HEK293T (cell line): ENCODE data around the gene ZCWPW2.

ENCODE experiments used
- CTCF ChIA-PET: fragments of 350-600 bp; formaldehyde crosslinking; extraction: SDS; loops from one replicate; lab custom pipeline; 2021; ENCODE audit warnings: antibody characterized with exemption, inconsistent platforms; lab: Yijun Ruan, JAX
- POLR2A ChIA-PET: fragments of 350-600 bp; formaldehyde crosslinking; extraction: SDS; loops from one replicate; lab custom pipeline; 2020; ENCODE audit warnings: antibody characterized with exemption, inconsistent platforms; lab: Yijun Ruan, JAX
- DNase-seq: peaks from one replicate; pipeline ENCODE4 v3.0.0; 2012; ENCODE audit warnings: mixed read lengths; ENCODE audit errors: extremely low spot score
- ARNT ChIP-seq: fragments of 450-650 bp; IDR thresholded peaks from 2 replicates; pipeline ENCODE4 v1.6.1; 2017; ENCODE audit warnings: mild to moderate bottlenecking
- BHLHE40 ChIP-seq: fragments of 450-650 bp; IDR thresholded peaks from 2 replicates; pipeline ENCODE4 v1.6.1; 2016; ENCODE audit warnings: mild to moderate bottlenecking, moderate library complexity, borderline replicate concordance
- CTBP1 ChIP-seq: fragments of 450-650 bp; IDR thresholded peaks from 2 replicates; pipeline ENCODE4 v1.6.1; 2016; ENCODE audit warnings: borderline replicate concordance
- ELF4 ChIP-seq: fragments of 450-650 bp; IDR thresholded peaks from 2 replicates; pipeline ENCODE4 v1.6.1; 2017; ENCODE audit warnings: antibody characterized with exemption
- FOXA1 ChIP-seq: fragments of 450-650 bp; IDR thresholded peaks from 2 replicates; pipeline ENCODE4 v1.6.1; 2016; ENCODE audit warnings: mild to moderate bottlenecking
- FOXK2 ChIP-seq: fragments of 450-650 bp; IDR thresholded peaks from 2 replicates; pipeline ENCODE4 v1.6.1; 2016; ENCODE audit warnings: mild to moderate bottlenecking
- FOXM1 ChIP-seq: fragments of 450-650 bp; IDR thresholded peaks from 2 replicates; pipeline ENCODE4 v1.6.1; 2017; ENCODE audit warnings: mild to moderate bottlenecking, borderline replicate concordance
- HDGF ChIP-seq: fragments of 450-650 bp; IDR thresholded peaks from 2 replicates; pipeline ENCODE4 v1.6.1; 2017; ENCODE audit warnings: antibody characterized with exemption, borderline replicate concordance
- L3MBTL2 ChIP-seq: fragments of 450-650 bp; conservative IDR thresholded peaks from 2 replicates; pipeline ENCODE4 v1.6.1; 2016; ENCODE audit warnings: mild to moderate bottlenecking
- LEF1 ChIP-seq: fragments of 450-650 bp; IDR thresholded peaks from 2 replicates; pipeline ENCODE4 v1.6.1; 2017; ENCODE audit warnings: mild to moderate bottlenecking, borderline replicate concordance
- NFRKB ChIP-seq: fragments of 450-650 bp; IDR thresholded peaks from 2 replicates; pipeline ENCODE4 v1.6.1; 2016; ENCODE audit warnings: mild to moderate bottlenecking, moderate library complexity
- SP1 ChIP-seq: fragments of 450-650 bp; IDR thresholded peaks from 2 replicates; pipeline ENCODE4 v1.6.1; 2017
- SUZ12 ChIP-seq: fragments of 450-650 bp; IDR thresholded peaks from 2 replicates; pipeline ENCODE4 v1.6.1; 2016; ENCODE audit warnings: mild to moderate bottlenecking
- TARDBP ChIP-seq: fragments of 450-650 bp; IDR thresholded peaks from 2 replicates; pipeline ENCODE4 v1.6.1; 2016
- ZNF384 ChIP-seq: fragments of 450-650 bp; IDR thresholded peaks from 2 replicates; pipeline ENCODE4 v1.6.1; 2016
- TF ChIP-seq, protein P1 (sequence below): fragments of 450-650 bp; IDR thresholded peaks from 2 replicates; pipeline ENCODE4 v1.6.1; 2016

The ZCWPW2 gene

GRCh38 chr3:28406241-28406640, 57.7 kb downstream of the ZCWPW2 start:
- CTCF ChIA-PET, result no interaction called here
- POLR2A ChIA-PET, result no interaction called here
- TF ChIP-seq, protein P1, sequence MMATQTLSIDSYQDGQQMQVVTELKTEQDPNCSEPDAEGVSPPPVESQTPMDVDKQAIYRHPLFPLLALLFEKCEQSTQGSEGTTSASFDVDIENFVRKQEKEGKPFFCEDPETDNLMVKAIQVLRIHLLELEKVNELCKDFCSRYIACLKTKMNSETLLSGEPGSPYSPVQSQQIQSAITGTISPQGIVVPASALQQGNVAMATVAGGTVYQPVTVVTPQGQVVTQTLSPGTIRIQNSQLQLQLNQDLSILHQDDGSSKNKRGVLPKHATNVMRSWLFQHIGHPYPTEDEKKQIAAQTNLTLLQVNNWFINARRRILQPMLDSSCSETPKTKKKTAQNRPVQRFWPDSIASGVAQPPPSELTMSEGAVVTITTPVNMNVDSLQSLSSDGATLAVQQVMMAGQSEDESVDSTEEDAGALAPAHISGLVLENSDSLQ, result no peak
- TF ChIP-seq HDGF, result no peak
- TF ChIP-seq L3MBTL2, result no peak
- TF ChIP-seq NFRKB, result no peak
- no peak for TF ChIP-seq ZNF384
- no peak for TF ChIP-seq ELF4
- TF ChIP-seq ARNT, result no peak
- TF ChIP-seq FOXK2, result no peak
- no peak for TF ChIP-seq FOXA1
- TF ChIP-seq LEF1, result no peak
- no peak for TF ChIP-seq BHLHE40
- no peak for TF ChIP-seq SUZ12
- TF ChIP-seq SP1, result no peak
- no peak for TF ChIP-seq FOXM1
- TF ChIP-seq CTBP1, result no peak
- TF ChIP-seq TARDBP, result no peak
- DNase-seq, result no peak

DNA sequence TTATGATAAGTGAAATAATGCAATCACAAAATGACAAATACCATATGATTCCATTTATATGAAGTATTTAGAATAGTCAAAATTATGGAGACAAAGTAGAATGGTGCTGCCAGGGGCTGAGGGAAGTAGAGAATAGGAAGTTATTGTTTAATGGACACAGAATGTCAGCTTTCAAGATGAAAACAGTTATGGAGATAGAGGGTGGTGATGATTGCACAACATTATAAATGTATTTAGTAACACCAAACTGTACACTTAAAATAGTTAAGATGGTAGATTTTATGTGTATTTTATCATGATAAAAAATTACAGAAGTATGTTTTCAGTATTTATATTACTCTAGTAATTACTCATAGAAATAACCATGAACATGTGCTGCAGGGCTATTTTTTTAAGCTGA, 100.9 kb downstream of the ZCWPW2 start:
- ChIA-PET POLR2A (no interaction called here), CTCF (interaction anchor here (0.5 kb wide), 1 partner anchor 676 kb away, joined by 5 read pairs; no protein-coding TSS in a partner anchor)
- TF ChIP-seq NFRKB (no peak), L3MBTL2 (no peak), ZNF384 (no peak), ELF4 (no peak), SUZ12 (no peak), FOXM1 (no peak), ARNT (no peak), CTBP1 (no peak), FOXK2 (no peak), BHLHE40 (no peak), FOXA1 (no peak)
- TF ChIP-seq, protein P1, result no peak
- DNase-seq, result no peak

GRCh38 chr3:28462866-28463265, 114.3 kb downstream of the ZCWPW2 start:
- CTCF ChIA-PET, result no interaction called here
- TF ChIP-seq SP1 (no peak), ELF4 (no peak), ZNF384 (no peak), FOXK2 (no peak), SUZ12 (no peak)
- TF ChIP-seq, protein P1, result no peak
- POLR2A ChIA-PET, result no interaction called here
- DNase-seq, result no peak

GRCh38 chr3:28467414-28467813, 118.9 kb downstream of the ZCWPW2 start:
- no peak for DNase-seq
- CTCF ChIA-PET, result no interaction called here
- POLR2A ChIA-PET, result no interaction called here
- no peak for TF ChIP-seq SP1
- TF ChIP-seq TARDBP, result no peak
- TF ChIP-seq, protein P1, result no peak
- no peak for TF ChIP-seq L3MBTL2
- TF ChIP-seq FOXK2, result no peak
- TF ChIP-seq HDGF, result no peak
- TF ChIP-seq FOXA1, result no peak
- no peak for TF ChIP-seq ZNF384
- TF ChIP-seq BHLHE40, result no peak
- TF ChIP-seq NFRKB, result no peak
- no peak for TF ChIP-seq FOXM1
- TF ChIP-seq LEF1, result no peak
- no peak for TF ChIP-seq ARNT
- TF ChIP-seq CTBP1, result no peak
- TF ChIP-seq SUZ12, result no peak

- CTCF ChIA-PET, result no interaction called here
- POLR2A ChIA-PET, result no interaction called here
- DNase-seq, result peak; percentile 25
- TF ChIP-seq CTBP1 (no peak), L3MBTL2 (no peak), FOXA1 (no peak), LEF1 (no peak), HDGF (no peak), NFRKB (no peak), SP1 (no peak)
Observed at GRCh38 chr3:28476194-28476593, 127.7 kb downstream of the ZCWPW2 start.

DNA sequence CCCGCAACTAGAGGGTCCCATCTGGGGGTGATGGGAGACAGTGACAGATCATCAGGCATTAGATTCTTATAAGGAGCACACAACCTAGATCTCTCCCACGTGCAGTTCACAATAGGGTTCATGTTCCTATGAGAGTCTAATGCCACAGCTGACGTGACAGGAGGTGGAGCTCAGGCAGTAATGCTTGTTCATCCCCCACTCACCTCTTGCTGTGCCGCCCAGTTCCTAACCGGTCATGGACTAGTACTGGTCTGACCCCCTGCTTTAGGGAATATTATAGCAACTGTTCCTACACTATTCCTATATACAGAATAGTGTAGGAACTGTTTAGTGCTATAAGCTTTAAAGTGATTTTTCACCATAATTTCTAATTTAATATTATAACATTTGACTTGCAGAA, 128.2 kb downstream of the ZCWPW2 start:
- DNase-seq, result no peak
- ChIA-PET CTCF (interaction anchor here (0.5 kb wide), 1 partner anchor 288 kb away, joined by 3 read pairs; no protein-coding TSS in a partner anchor), POLR2A (no interaction called here)
- TF ChIP-seq TARDBP (no peak), CTBP1 (no peak), LEF1 (no peak), NFRKB (no peak), FOXA1 (no peak), L3MBTL2 (no peak), ZNF384 (no peak), SP1 (no peak), ELF4 (no peak), FOXM1 (no peak), ARNT (no peak), BHLHE40 (no peak), SUZ12 (no peak), HDGF (no peak)
- TF ChIP-seq, protein P1, result no peak
